Stomach (tissue), 4 donors: Measurements from ENCODE around the gene TLL1.

Experiments
- CTCF ChIP-seq, 7 experiments: fragments of 450-650 bp in 4 of 7; fragments of 200-600 bp in 3 of 7; sonication (generic) in 3 of 7; IDR thresholded peaks; one replicate each; pipeline ENCODE4 v1.5.1; 2016 to 2019; ENCODE audit warnings: antibody characterized with exemption in 7 of 7, control low read depth in 2 of 7, mild to moderate bottlenecking in 1 of 7
- POLR2A ChIP-seq, 4 donors: fragments of 450-650 bp; IDR thresholded peaks; one replicate each; pipeline ENCODE4 v1.6.1; 2016; ENCODE audit warnings: antibody characterized with exemption in 4 of 4, control low read depth in 2 of 4, mild to moderate bottlenecking in 1 of 4, moderate library complexity in 1 of 4
- POLR2AphosphoS5 ChIP-seq, 3 donors: sonication (generic); formaldehyde crosslinking; IDR thresholded peaks; one replicate each; pipeline ENCODE4 v1.6.1; 2016; ENCODE audit warnings: antibody characterized with exemption in 3 of 3

- TF ChIP-seq POLR2A (IDR thresholded peaks at IDR 0.05) (no peak), CTCF (IDR thresholded peaks at IDR 0.05) (no peak), POLR2AphosphoS5 (IDR thresholded peaks at IDR 0.05) (no peak)
Measured at GRCh38 chr4:166014411-166014810, 141.4 kb downstream of the TLL1 start.
